HepG2 (cell line): ENCODE measurements around the gene TFEB. TPM values are rescaled to one million over a fixed set of nuclear protein-coding genes. Genes with fewer than 3 reads are reported as not detected.
A peak's percentile ranks its signal among the peaks of the same experiment; 100 is the strongest.

Experiments
- ATAC-seq: fragments of 200-7000 bp; cut with Tn5 transposase; 3 replicates; pipeline ENCODE4 v1.9.1; 2020; ENCODE audit warnings: mild to moderate bottlenecking, moderate library complexity
- BruUV-seq: library from RNA; stranded (reverse); fragments of 400-500 nt; replicated peaks from 2 replicates; lab custom pipeline; 2021; lab: Mats Ljungman, UMichigan
- CTCF ChIA-PET: fragments of 300-600 bp; formaldehyde crosslinking; extraction: SDS; loops from one replicate; lab custom pipeline; 2021; ENCODE audit warnings: low total read pairs, inconsistent platforms, low intra/inter-chr PET ratio; lab: Yijun Ruan, JAX
- POLR2A ChIA-PET: fragments of 350-600 bp; sonication (Branson Sonifier 250); formaldehyde crosslinking; loops from one replicate; lab custom pipeline; 2020; ENCODE audit warnings: antibody characterized with exemption, inconsistent platforms; lab: Yijun Ruan, JAX
- DNase-seq: peaks from one replicate; pipeline ENCODE4 v3.0.0-alpha.2; 2015; ENCODE audit warnings: low spot score
- FAIRE-seq: peaks from 3 replicates; lab custom pipeline; 2011; peaks lifted over from hg19 to GRCh38; lab: Jason Lieb, UNC
- H2AFZ ChIP-seq: one replicate; pipeline ENCODE4 v1.6.1; 2011; ENCODE audit warnings: low read length, inconsistent platforms
- H3K27ac ChIP-seq: fragments of 300-600 bp; 3 replicates; pipeline ENCODE4 v1.8.0; 2011; ENCODE audit warnings: mixed run types, mild to moderate bottlenecking, mixed read lengths, low read length, inconsistent platforms; ENCODE audit not compliant: insufficient read depth; ENCODE audit errors: extremely low read length
- H3K27me3 ChIP-seq, 2 experiments: fragments of 200-600 bp in 1 of 2; 2 replicates in 1 of 2; 3 replicates in 1 of 2; pipeline versions ENCODE4 v1.6.0 to v1.8.0; 2011; ENCODE audit warnings: low read length in 2 of 2, mild to moderate bottlenecking in 2 of 2, moderate library complexity in 2 of 2, inconsistent platforms in 1 of 2; ENCODE audit not compliant: insufficient read depth in 2 of 2, control insufficient read depth in 1 of 2
- H3K36me3 ChIP-seq, 2 experiments: fragments of 200-600 bp in 1 of 2; replicated peaks in 1 of 2; 2 replicates in 1 of 2; 3 replicates in 1 of 2; pipeline versions ENCODE4 v1.5.1 to v1.8.0; 2011; ENCODE audit warnings: low read length in 2 of 2, inconsistent platforms in 1 of 2; ENCODE audit not compliant: insufficient read depth in 2 of 2, control insufficient read depth in 1 of 2
- H3K4me1 ChIP-seq: 2 replicates; pipeline ENCODE4 v1.5.1; 2012; ENCODE audit warnings: low read length, inconsistent platforms; ENCODE audit not compliant: insufficient read depth
- H3K4me2 ChIP-seq: 2 replicates; pipeline ENCODE4 v1.6.0; 2011; ENCODE audit warnings: low read depth, low read length, inconsistent platforms
- H3K4me3 ChIP-seq, 3 experiments: fragments of 200-600 bp in 1 of 3; sonication (generic), shearing (Covaris generic) in 1 of 3; replicated peaks in 1 of 3; 2 replicates each; pipeline ENCODE4 v1.5.1; 2011 to 2016; ENCODE audit warnings: low read length in 3 of 3, inconsistent platforms in 2 of 3, low read depth in 2 of 3, mild to moderate bottlenecking in 2 of 3, control low read depth in 1 of 3, mixed read lengths in 1 of 3; ENCODE audit not compliant: insufficient read depth in 1 of 3
- H3K79me2 ChIP-seq: one replicate; pipeline ENCODE4 v1.6.1; 2011; ENCODE audit warnings: low read length, inconsistent platforms; ENCODE audit not compliant: insufficient read depth
- H3K9ac ChIP-seq: 2 replicates; pipeline ENCODE4 v1.6.0; 2011; ENCODE audit warnings: mild to moderate bottlenecking, low read depth, low read length, inconsistent platforms; ENCODE audit not compliant: insufficient read depth
- H3K9me3 ChIP-seq: 2 replicates; pipeline ENCODE4 v1.5.1; 2012; ENCODE audit warnings: mild to moderate bottlenecking, low read length
- H4K20me1 ChIP-seq: 2 replicates; pipeline ENCODE4 v1.6.0; 2011; ENCODE audit warnings: inconsistent platforms, mild to moderate bottlenecking, low read length, moderate library complexity; ENCODE audit not compliant: insufficient read depth
- FOXM1 ChIP-seq: sonication (generic); formaldehyde crosslinking; IDR thresholded peaks from 2 replicates; pipeline ENCODE4 v1.5.0; 2020; ENCODE audit warnings: missing genetic modification reagents
- NCOR1 ChIP-seq: fragments of 200-600 bp; sonication (generic); IDR thresholded peaks from 2 replicates; pipeline ENCODE4 v1.7.0; 2017; ENCODE audit warnings: antibody characterized with exemption, low read length, borderline replicate concordance
- NFKB2 ChIP-seq: sonication (generic); formaldehyde crosslinking; IDR thresholded peaks from 2 replicates; pipeline ENCODE4 v1.4.0; 2020; ENCODE audit warnings: missing genetic modification reagents, borderline replicate concordance
- ONECUT2 ChIP-seq: sonication (generic); formaldehyde crosslinking; IDR thresholded peaks from 2 replicates; pipeline ENCODE4 v1.4.0; 2020; ENCODE audit warnings: missing genetic modification reagents
- RARA ChIP-seq: IDR thresholded peaks from 2 replicates; pipeline ENCODE4 v1.6.1; 2016; ENCODE audit warnings: missing genetic modification reagents, missing compliant biosample characterization
- XRCC5 ChIP-seq: fragments of 200-400 bp; formaldehyde crosslinking; optimal IDR thresholded peaks from 2 replicates; pipeline ENCODE3; 2017; ENCODE audit warnings: mild to moderate bottlenecking, low read length
- ZNF552 ChIP-seq: sonication (generic); formaldehyde crosslinking; IDR thresholded peaks from 2 replicates; pipeline ENCODE4 v1.9.0; 2022; ENCODE audit warnings: missing genetic modification reagents, mild to moderate bottlenecking, borderline replicate concordance
- ZNF556 ChIP-seq: sonication (generic); formaldehyde crosslinking; IDR thresholded peaks from 2 replicates; pipeline ENCODE4 v1.4.0; 2020; ENCODE audit warnings: mild to moderate bottlenecking, missing genetic modification reagents, borderline replicate concordance
- ZNF589 ChIP-seq: sonication (generic); formaldehyde crosslinking; conservative IDR thresholded peaks from 2 replicates; pipeline ENCODE4 v1.8.0; 2022; ENCODE audit warnings: mild to moderate bottlenecking, moderate library complexity, missing genetic modification reagents
- ZNF883 ChIP-seq: sonication (generic); formaldehyde crosslinking; IDR thresholded peaks from 2 replicates; pipeline ENCODE4 v1.5.1; 2020; ENCODE audit warnings: mild to moderate bottlenecking, missing genetic modification reagents; ENCODE audit errors: not compliant biosample characterization
- WGBS: methylation state at CpG from one replicate; pipeline ENCODE4 v1.1.6; 2017; ENCODE audit warnings: low lambda C conversion rate; 5-methylcytosine and 5-hydroxymethylcytosine counted together
- in situ Hi-C: cut with HindIII; loops from 2 replicates; pipeline ENCODE4 v1.10.0; 2017; ENCODE audit warnings: low pct_unique_long_range_greater_than_20kb; ENCODE audit not compliant: extremely low pct_ligation_motif_present
- intact Hi-C: fragments of 100-400 bp; cut with micrococcal nuclease; formaldehyde crosslinking; loops from one replicate; pipeline ENCODE4 v1.10.0; 2022; ENCODE audit not compliant: unreplicated experiment
- polyA plus RNA-seq, 8 experiments: library from polyadenylated mRNA; depleted of rRNA in 3 of 8; stranded (reverse) in 7 of 8; unstranded in 1 of 8; fragments of >200 nt; fragmentation: Illumina TruSeq in 4 of 8; extraction: Trizol in 4 of 8; gene quantifications; 2 replicates each; pipeline versions ENCODE4 v1.2.1 to v1.2.3, GENCODE V29; 2011 to 2016; ENCODE audit warnings: low read depth in 4 of 8, missing spikeins in 1 of 8, mixed read lengths in 1 of 8; ENCODE audit not compliant: insufficient read depth in 1 of 8
- total RNA-seq, 5 experiments: library from RNA; depleted of rRNA; stranded (reverse); fragments of >200 nt; fragmentation: Illumina TruSeq; extraction: Trizol; gene quantifications; 2 replicates each; pipeline ENCODE4 v1.2.3, GENCODE V29; 2016; ENCODE audit warnings: low read depth in 1 of 5

Gene TFEB
- total and polyA plus RNA-seq, 2 of the 13 experiments (the other 11 are each of a cell fraction or from before 2014, with no cell fraction given): 13.3 to 18.7 TPM

DNA sequence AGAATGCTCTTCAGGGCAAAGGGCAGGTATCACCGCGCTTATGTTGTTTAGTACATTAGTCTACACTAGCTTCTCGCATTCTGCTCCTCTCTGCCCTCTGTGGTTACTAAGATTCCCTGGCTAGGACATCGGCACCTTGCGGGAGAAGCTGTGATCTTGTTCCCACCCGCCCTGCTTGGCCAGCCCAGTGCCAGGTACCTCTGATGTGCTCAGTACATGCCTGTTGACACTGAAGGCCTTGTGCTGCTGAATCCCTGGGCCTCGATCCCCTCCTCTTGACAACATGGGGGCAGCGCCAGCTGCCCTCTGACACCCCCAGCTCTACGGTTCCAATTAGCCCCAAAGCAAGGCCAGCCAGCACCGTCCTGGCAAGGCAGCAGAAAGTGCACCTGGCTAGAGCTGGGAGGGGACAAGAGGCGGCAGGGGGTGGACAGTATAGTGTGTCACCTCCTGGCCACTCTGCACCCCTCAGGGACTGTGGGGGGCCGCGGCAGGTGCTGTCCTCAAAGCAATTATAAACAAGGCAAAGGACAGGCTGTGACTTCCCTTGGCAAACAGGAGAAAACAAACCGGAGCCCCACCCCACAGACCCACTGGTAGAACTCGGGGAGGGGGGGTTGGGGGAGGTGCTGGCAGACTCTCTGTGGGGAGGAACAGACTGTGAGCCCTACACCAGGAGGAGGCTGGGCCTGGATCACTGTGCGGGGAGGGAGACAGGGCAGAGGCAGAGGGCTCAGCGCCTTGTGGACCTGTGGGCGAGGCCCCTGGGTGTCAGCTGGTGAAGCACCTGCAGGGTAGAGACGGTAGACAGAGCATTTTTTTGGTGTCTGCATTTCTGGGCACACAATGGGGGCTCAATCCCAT, 7.1 kb downstream of the TFEB start (continued):
- no peak for TF ChIP-seq FOXM1 (CRISPR knock-in tag)

DNA sequence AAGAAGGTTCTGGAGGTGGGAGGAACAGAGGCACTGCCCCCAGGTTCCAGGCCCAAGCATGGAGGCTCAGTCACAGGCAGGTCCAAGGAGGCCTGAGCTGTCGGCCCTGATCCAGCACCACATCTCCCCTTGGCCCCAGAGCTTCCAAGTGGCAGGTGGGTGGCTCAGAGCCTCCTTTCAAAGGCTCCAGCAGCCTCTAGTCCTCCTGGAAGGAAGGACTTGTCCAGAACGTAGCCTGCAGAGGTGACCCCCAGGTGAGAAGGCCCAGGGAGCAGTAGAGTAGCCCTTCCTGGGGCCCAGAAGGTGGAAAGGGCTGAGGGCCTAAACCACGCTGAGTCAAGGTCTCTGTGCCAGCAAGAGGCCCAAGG, 7.7 kb downstream of the TFEB start:
- H3K27ac ChIP-seq: peak overlapping the region; percentile 49
- peaks cover 9% of the 10 kb centered on the region for H3K79me2 ChIP-seq
- WGBS: 81% methylated on average over 2 of the region's 3 CpGs

More for the DNA sequence above, 7.7 kb downstream of the TFEB start:
- ATAC-seq (no peak), FAIRE-seq (no peak), DNase-seq (no peak)
- H3K9ac ChIP-seq: peak overlapping the region; percentile 34; the same call in 1 of the 2 replicates
- H3K27me3 ChIP-seq: no peaks in the 10 kb centered on the region
- intact Hi-C loops (loop anchor here (10.0 kb wide), 1 partner anchor 317 kb away; no protein-coding TSS in a partner anchor), in situ Hi-C loops (no loop called here)
- no peaks in the 10 kb centered on the region for H3K9me3 ChIP-seq
- H3K4me3 ChIP-seq: peak overlapping the region in 1 of 3 experiments; percentile 43; a peak in 1 of 6 replicates
- H3K36me3 ChIP-seq: no peaks in the 10 kb centered on the region
- peaks cover 62% of the 10 kb centered on the region for H3K4me1 ChIP-seq
- CTCF ChIA-PET: interaction anchor here (1.3 to 1.8 kb wide), 2 partner anchors 22 to 48 kb away, joined by 3 to 4 read pairs; no protein-coding TSS in a partner anchor
- POLR2A ChIA-PET: interaction anchor here (0.7 to 1.9 kb wide), 5 partner anchors 12 to 59 kb away, joined by 3 to 6 read pairs (median 3); partner anchors contain the start of genes FRS3 and TOMM6
- H2AFZ ChIP-seq: no peak overlapping the region
- no peaks in the 10 kb centered on the region for H4K20me1 ChIP-seq
- TF ChIP-seq ZNF883 (CRISPR knock-in tag) (peak; percentile 15), ONECUT2 (CRISPR knock-in tag) (no peak), XRCC5 (peak; percentile 7), NCOR1 (no peak), NFKB2 (CRISPR knock-in tag) (peak; percentile 52; the same call in 1 of the 2 replicates), ZNF589 (0 out of 2 replicates have a peak, but pooled peaks have one; percentile 18), RARA (no peak), ZNF556 (CRISPR knock-in tag) (no peak), ZNF552 (CRISPR knock-in tag) (no peak)
- TF ChIP-seq, all 625 proteins: peak for 4
- H3K4me2 ChIP-seq: peak overlapping the region; percentile 65
- BruUV-seq: no TSS peak
